CD14-positive monocyte (primary cell): ENCODE results near the gene SCGB1C2. TPM values are rescaled to one million over a fixed set of nuclear protein-coding genes. Genes with fewer than 3 reads are reported as not detected.

Experiments
- DNase-seq, 3 donors: peaks; one replicate each; pipeline ENCODE4 v3.0.0-alpha.2; 2011 to 2022
- H2AFZ ChIP-seq: 2 replicates; pipeline ENCODE4 v1.6.0; 2012; ENCODE audit warnings: mild to moderate bottlenecking, low read depth, low read length, inconsistent platforms; ENCODE audit not compliant: insufficient read depth, poor library complexity, severe bottlenecking
- H3K27ac ChIP-seq, 2 donors: 1 replicate in 1 of 2; 2 replicates in 1 of 2; pipeline ENCODE4 v1.5.1; 2012 to 2013; ENCODE audit warnings: low read length in 2 of 2, control low read depth in 1 of 2, inconsistent platforms in 1 of 2, low read depth in 1 of 2, mild to moderate bottlenecking in 1 of 2
- H3K27me3 ChIP-seq, 2 donors: one replicate each; pipeline versions ENCODE4 v1.6.0 to v1.6.1; 2011 to 2013; ENCODE audit warnings: low read length in 2 of 2; ENCODE audit not compliant: control insufficient read depth in 2 of 2, insufficient read depth in 2 of 2
- H3K36me3 ChIP-seq, 2 donors: replicated peaks in 1 of 2; 1 replicate in 1 of 2; 2 replicates in 1 of 2; pipeline versions ENCODE4 v1.5.1 to v1.6.1; 2012 to 2013; ENCODE audit warnings: low read length in 2 of 2, control low read depth in 1 of 2, inconsistent platforms in 1 of 2, mild to moderate bottlenecking in 1 of 2; ENCODE audit not compliant: insufficient read depth in 2 of 2, control insufficient read depth in 1 of 2
- H3K4me1 ChIP-seq, 2 donors: 1 replicate in 1 of 2; 2 replicates in 1 of 2; pipeline versions ENCODE4 v1.5.1 to v1.6.1; 2012 to 2013; ENCODE audit warnings: low read length in 2 of 2, control low read depth in 1 of 2, inconsistent platforms in 1 of 2, mild to moderate bottlenecking in 1 of 2, moderate library complexity in 1 of 2; ENCODE audit not compliant: insufficient read depth in 2 of 2, control insufficient read depth in 1 of 2
- H3K4me2 ChIP-seq: replicated peaks from 2 replicates; pipeline ENCODE3; 2012; ENCODE audit warnings: low read length, moderate library complexity, mild to moderate bottlenecking; ENCODE audit not compliant: poor library complexity, severe bottlenecking; ENCODE audit errors: extremely low read depth
- H3K4me3 ChIP-seq, 3 experiments: fragments of 200-600 bp in 1 of 3; sonication (generic) in 1 of 3; replicated peaks in 1 of 3; 1 replicate in 2 of 3; 2 replicates in 1 of 3; pipeline ENCODE4 v1.5.1; 2011 to 2013; ENCODE audit warnings: low read length in 3 of 3, mild to moderate bottlenecking in 3 of 3, control low read depth in 2 of 3, low read depth in 2 of 3, inconsistent platforms in 1 of 3, moderate library complexity in 1 of 3
- H3K79me2 ChIP-seq: 2 replicates; pipeline ENCODE4 v1.6.0; 2012; ENCODE audit warnings: mild to moderate bottlenecking, control low read depth, inconsistent platforms, low read length, moderate library complexity; ENCODE audit not compliant: insufficient read depth
- H3K9ac ChIP-seq: 2 replicates; pipeline ENCODE4 v1.6.0; 2017; ENCODE audit warnings: low read length, mild to moderate bottlenecking; ENCODE audit not compliant: insufficient read depth, poor library complexity, severe bottlenecking
- H3K9me3 ChIP-seq, 2 donors: replicated peaks in 1 of 2; 1 replicate in 1 of 2; 2 replicates in 1 of 2; pipeline versions ENCODE4 v1.5.1 to v1.6.1; 2012 to 2013; ENCODE audit warnings: low read length in 2 of 2, control low read depth in 1 of 2; ENCODE audit not compliant: control insufficient read depth in 1 of 2, insufficient read depth in 1 of 2
- H4K20me1 ChIP-seq: 2 replicates; pipeline ENCODE4 v1.6.0; 2012; ENCODE audit warnings: mild to moderate bottlenecking, low read length, control low read depth, moderate library complexity; ENCODE audit not compliant: insufficient read depth
- H3K27ac Mint-ChIP-seq, 7 donors: one replicate each; pipeline ENCODE4 v1.8.0; 2020; ENCODE audit warnings: mild to moderate bottlenecking in 7 of 7, mixed read lengths in 7 of 7, moderate library complexity in 6 of 7, inconsistent platforms in 2 of 7
- H3K27me3 Mint-ChIP-seq, 3 donors: one replicate each; pipeline ENCODE4 v1.8.0; 2021 to 2022; ENCODE audit warnings: low read depth in 3 of 3, mild to moderate bottlenecking in 3 of 3, mixed read lengths in 3 of 3, moderate library complexity in 3 of 3, inconsistent platforms in 1 of 3
- H3K36me3 Mint-ChIP-seq, 2 donors: one replicate each; pipeline ENCODE4 v1.8.0; 2020; ENCODE audit warnings: mixed read lengths in 2 of 2, inconsistent platforms in 1 of 2, mild to moderate bottlenecking in 1 of 2
- H3K4me1 Mint-ChIP-seq: one replicate; pipeline ENCODE4 v1.8.0; 2020; ENCODE audit warnings: mild to moderate bottlenecking, mixed read lengths
- H3K4me3 Mint-ChIP-seq, 2 donors: one replicate each; pipeline ENCODE4 v1.8.0; 2020; ENCODE audit warnings: mild to moderate bottlenecking in 2 of 2, mixed read lengths in 2 of 2, moderate library complexity in 1 of 2
- H3K9me3 Mint-ChIP-seq, 7 donors: one replicate each; pipeline ENCODE4 v1.8.0; 2020 to 2022; ENCODE audit warnings: mixed read lengths in 7 of 7, mild to moderate bottlenecking in 6 of 7, moderate library complexity in 6 of 7, inconsistent platforms in 2 of 7
- CTCF ChIP-seq: fragments of 200-600 bp; IDR thresholded peaks from one replicate; pipeline ENCODE4 v1.8.0; 2022; ENCODE audit warnings: antibody characterized with exemption, mild to moderate bottlenecking
- WGBS: methylation state at CpG from one replicate; pipeline ENCODE4 v1.1.5; 2013; ENCODE audit warnings: missing lambda C conversion rate; ENCODE audit not compliant: insufficient coverage; 5-methylcytosine and 5-hydroxymethylcytosine counted together
- intact Hi-C, 2 donors: fragments of 100-400 bp; cut with micrococcal nuclease; formaldehyde crosslinking; loops; one replicate each; pipeline versions ENCODE4 v1.15.0 to v1.15.1; 2023
- polyA plus RNA-seq, 3 donors: library from polyadenylated mRNA; depleted of rRNA in 1 of 3; unstranded in 2 of 3; stranded (reverse) in 1 of 3; fragments of 300-500 nt in 2 of 3; fragments of >200 nt in 1 of 3; fragmentation: Illumina TruSeq in 2 of 3; gene quantifications; 1 replicate in 2 of 3; 2 replicates in 1 of 3; pipeline ENCODE4 v1.2.3, GENCODE V29; 2012 to 2021

SCGB1C2 gene
- polyA plus RNA-seq, 3 donors: not detected

DNA sequence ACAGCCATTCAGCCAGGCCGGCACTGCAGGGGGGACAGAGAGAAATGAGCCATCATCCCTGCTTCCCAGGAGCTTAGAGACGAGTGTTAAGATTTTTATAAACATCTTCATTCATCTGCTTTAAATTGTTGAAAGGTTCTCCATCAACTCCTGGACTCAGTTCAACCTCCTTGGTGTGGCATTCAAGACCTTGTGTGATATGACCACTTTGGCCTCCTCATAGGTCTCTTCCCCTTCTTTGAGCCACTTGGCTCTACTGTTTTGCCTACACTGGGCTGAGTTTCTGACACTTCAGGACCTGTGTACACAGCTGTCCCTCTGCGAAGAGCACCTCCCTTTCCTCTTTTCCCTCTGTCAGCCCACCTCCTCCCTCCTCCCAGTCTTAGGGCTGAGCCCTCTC is 39.8 kb downstream of the SCGB1C2 start:
- 93% methylated on average over 2 of the region's 3 CpGs for WGBS
- peaks cover 0 to 3% (median 3%) of the 10 kb centered on the region in 7 donors for H3K9me3 Mint-ChIP-seq
- no peak overlapping the region for H3K4me3 Mint-ChIP-seq
- Histone ChIP-seq H3K79me2 (no peaks in the 10 kb centered on the region), H4K20me1 (no peaks in the 10 kb centered on the region), H3K9me3 (peaks cover 0 to 6% of the 10 kb centered on the region in 2 donors), H3K27ac (no peak overlapping the region), H3K4me2 (no peak overlapping the region), H2AFZ (no peak overlapping the region), H3K9ac (no peak overlapping the region), H3K4me1 (peaks cover 4 to 14% of the 10 kb centered on the region in 2 donors), H3K4me3 (no peak overlapping the region), H3K36me3 (no peaks in the 10 kb centered on the region), H3K27me3 (peaks cover 6 to 26% of the 10 kb centered on the region in 2 donors)
- no peak for TF ChIP-seq CTCF
- peaks cover 27 to 46% (median 30%) of the 10 kb centered on the region in 3 donors for H3K27me3 Mint-ChIP-seq
- peaks cover 0 to 3% of the 10 kb centered on the region in 2 donors for H3K36me3 Mint-ChIP-seq
- DNase-seq: no peak
- intact Hi-C loops: no loop called here
- H3K27ac Mint-ChIP-seq: no peak overlapping the region
- peaks cover 4% of the 10 kb centered on the region for H3K4me1 Mint-ChIP-seq

DNA sequence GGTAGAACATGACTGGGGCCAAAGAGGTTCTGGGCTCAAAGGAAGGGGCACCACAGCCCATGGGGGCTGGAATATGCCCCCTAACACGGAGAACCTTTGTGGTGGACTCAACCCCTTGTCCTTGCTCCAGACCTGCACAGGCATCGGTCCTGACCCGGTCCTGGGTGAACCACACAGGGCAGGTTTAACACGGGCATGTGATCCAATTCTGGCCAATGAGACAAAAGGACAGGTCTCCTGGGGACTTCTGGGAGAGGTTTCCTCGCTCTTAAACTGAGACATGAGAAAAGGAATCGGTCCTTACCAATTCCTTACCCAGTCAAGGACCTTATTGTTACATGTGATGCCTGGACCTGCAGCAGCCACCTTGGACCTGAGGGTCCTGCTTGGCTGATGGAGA is 40.4 kb downstream of the SCGB1C2 start:
- peaks cover 7 to 17% of the 10 kb centered on the region in 2 donors for H3K4me1 ChIP-seq
- Mint-ChIP-seq H3K9me3 (peaks cover 0 to 6% (median 3%) of the 10 kb centered on the region in 7 donors), H3K36me3 (peaks cover 0 to 5% of the 10 kb centered on the region in 2 donors), H3K27ac (no peak overlapping the region), H3K4me3 (no peak overlapping the region), H3K27me3 (peaks cover 33 to 52% (median 36%) of the 10 kb centered on the region in 3 donors), H3K4me1 (peaks cover 8% of the 10 kb centered on the region)
- H3K27ac ChIP-seq: no peak overlapping the region
- H3K4me2 ChIP-seq: no peak overlapping the region
- no peaks in the 10 kb centered on the region for H4K20me1 ChIP-seq
- no peaks in the 10 kb centered on the region for H3K36me3 ChIP-seq
- no peak for TF ChIP-seq CTCF
- H3K27me3 ChIP-seq: peaks cover 8 to 32% of the 10 kb centered on the region in 2 donors
- H3K9ac ChIP-seq: no peak overlapping the region
- H2AFZ ChIP-seq: no peak overlapping the region
- intact Hi-C loops: no loop called here
- H3K79me2 ChIP-seq: no peaks in the 10 kb centered on the region
- no peak for DNase-seq
- H3K9me3 ChIP-seq: peaks cover 0 to 6% of the 10 kb centered on the region in 2 donors
- 92% methylated on average over 4 of the region's 6 CpGs for WGBS
- no peak overlapping the region for H3K4me3 ChIP-seq
